Measurements from ENCODE around the gene UNC80. TPM values are rescaled to one million over a fixed set of nuclear protein-coding genes. Genes with fewer than 3 reads are reported as not detected.

Gene UNC80
- total and polyA plus RNA-seq, 2 of the 4 experiments (the other 2 are of a cell fraction) = not detected

- POLR2A ChIA-PET (ENCODE audit: unreplicated experiment) = no interaction called here
- H2BK20ac ChIP-seq (ENCODE audit: low read depth, low read length) = no peak overlapping the region
- no peaks in the 10 kb centered on the region for H3K27me3 ChIP-seq (ENCODE audit: control insufficient read depth, insufficient read depth, low read length)
- no peak overlapping the region for H3K23ac ChIP-seq (ENCODE audit: low read depth, low read length)
- no peak for DNase-seq
- H3K14ac ChIP-seq (replicated peaks; ENCODE audit: low read depth, low read length) = no peak overlapping the region
- TF ChIP-seq RCOR1 (IDR thresholded peaks at IDR 0.05; ENCODE audit: insufficient replicate concordance, low read length) (no peak), CEBPB (IDR thresholded peaks at IDR 0.05; ENCODE audit: low read depth, low read length) (no peak), RFX5 (IDR thresholded peaks at IDR 0.05; ENCODE audit: low read depth, low read length) (no peak), CTCF (conservative IDR thresholded peaks at IDR 0.05; ENCODE audit: low read depth, low read length) (no peak), POLR2A (IDR thresholded peaks at IDR 0.05; ENCODE audit: low read depth, low read length) (no peak), MAZ (IDR thresholded peaks at IDR 0.05; ENCODE audit: borderline replicate concordance, low read depth, low read length) (no peak), FOS (IDR thresholded peaks at IDR 0.05; ENCODE audit: low read depth, low read length) (no peak), SMC3 (IDR thresholded peaks at IDR 0.05; ENCODE audit: low read depth, low read length) (no peak), BHLHE40 (IDR thresholded peaks at IDR 0.05; ENCODE audit: low read depth, low read length) (no peak), ELK1 (IDR thresholded peaks at IDR 0.05; ENCODE audit: borderline replicate concordance, low read depth, low read length) (no peak), MAFK (IDR thresholded peaks at IDR 0.05; ENCODE audit: low read depth, low read length) (no peak), USF2 (IDR thresholded peaks at IDR 0.05; ENCODE audit: low read depth, low read length) (no peak), RAD21 (IDR thresholded peaks at IDR 0.05; ENCODE audit: low read length) (no peak)
- H4K91ac ChIP-seq (ENCODE audit: insufficient read depth, low read depth, low read length) = no peak overlapping the region
- no peak overlapping the region for H3K27ac ChIP-seq (ENCODE audit: insufficient read depth, low read length)
- no peak overlapping the region for H2AK9ac ChIP-seq (replicated peaks; ENCODE audit: low read depth, low read length, poor library complexity)
- H3K9me1 ChIP-seq (ENCODE audit: insufficient read depth, low read length) = no peaks in the 10 kb centered on the region
- no peak overlapping the region for H2AK5ac ChIP-seq (ENCODE audit: low read depth, low read length)
- H3K4ac ChIP-seq (ENCODE audit: low read depth, low read length) = no peak overlapping the region
- intact Hi-C loops (cut with micrococcal nuclease) = no loop called here
- no CpG with 5 or more reads among the region's 2 CpGs for WGBS, 2 experiments (ENCODE audit: extremely low coverage in 2 of 2, insufficient read length in 1 of 2)
- no peak overlapping the region for H2BK120ac ChIP-seq (ENCODE audit: low read depth, low read length)
- H3K4me2 ChIP-seq (ENCODE audit: low read depth, low read length) = no peak overlapping the region
- H3K79me1 ChIP-seq (ENCODE audit: low read depth in 1 of 2, low read length in 2 of 2) = no peaks in the 10 kb centered on the region
- no peak overlapping the region for H3K9ac ChIP-seq (ENCODE audit: low read depth, low read length)
- ATAC-seq (ENCODE audit: low read depth) = no peak
- no peaks in the 10 kb centered on the region for H4K20me1 ChIP-seq (ENCODE audit: insufficient read depth, low read length)
- peaks cover 3% of the 10 kb centered on the region; the same call in 1 of the 2 replicates for H3K9me3 ChIP-seq (ENCODE audit: control insufficient read depth, insufficient read depth, low read length)
- H2BK15ac ChIP-seq (ENCODE audit: low read depth, low read length) = no peak overlapping the region
- H3K4me3 ChIP-seq (ENCODE audit: insufficient read depth, low read depth, low read length) = no peak overlapping the region
- no peak overlapping the region for H2BK5ac ChIP-seq (ENCODE audit: low read depth, low read length, poor library complexity, severe bottlenecking)
- no peak overlapping the region for H4K5ac ChIP-seq (ENCODE audit: low read depth, low read length)
- no peaks in the 10 kb centered on the region for H3K4me1 ChIP-seq (ENCODE audit: control insufficient read depth, insufficient read depth, low read length)
- no peak overlapping the region for H2AFZ ChIP-seq (replicated peaks; ENCODE audit: low read length, poor library complexity)
- H3K18ac ChIP-seq (ENCODE audit: low read depth, low read length) = no peak overlapping the region
- no TSS peak for BruUV-seq (replicated peaks)
- H3K36me3 ChIP-seq (ENCODE audit: control insufficient read depth, insufficient read depth, low read length) = no peaks in the 10 kb centered on the region
- in situ Hi-C loops (cut with MboI; ENCODE audit: low sequenced_read_pairs) = no loop called here
- no peak overlapping the region for H3K56ac ChIP-seq (ENCODE audit: extremely low read depth, insufficient read depth, low read length)
- dilution Hi-C loops (cut with HindIII; ENCODE audit: low sequenced_read_pairs, unreplicated experiment) = no loop called here
- no peak overlapping the region for H4K8ac ChIP-seq (ENCODE audit: low read depth in 2 of 2, low read length in 2 of 2)
- CTCF ChIA-PET = no interaction called here
These were observed 129.5 kb downstream of the UNC80 start for GRCh38 chr2:209901172-209901571.

Data from IMR-90 (cell line).